ENCODE results near the gene SLC35B2. TPM values are rescaled to one million over a fixed set of nuclear protein-coding genes. Genes with fewer than 3 reads are reported as not detected.

SLC35B2 gene
- total RNA-seq, 2 experiments from 2014 or later = 6.4 to 7.0 TPM

GRCh38 chr6:44238687-44239350 lies 18.5 kb downstream of the SLC35B2 start:
- peaks cover 8% of the 10 kb centered on the region for H3K4me1 Mint-ChIP-seq (ENCODE audit: low read depth)
- intact Hi-C loops (cut with DNase I, micrococcal nuclease) = loop anchor here (1.0 to 5.0 kb wide), 4 partner anchors 18 to 143 kb away; no protein-coding TSS in a partner anchor
- H3K4me3 Mint-ChIP-seq = peak overlapping the region; percentile 90
- peaks cover 15% of the 10 kb centered on the region for H3K4me1 ChIP-seq (ENCODE audit: insufficient read depth, low read length)
- H3K27me3 ChIP-seq (ENCODE audit: control insufficient read depth in 1 of 2, insufficient read depth in 2 of 2, low read length in 2 of 2) = no peaks in the 10 kb centered on the region
- H3K27ac Mint-ChIP-seq = peak overlapping the region; percentile 86
- H3K36me3 Mint-ChIP-seq (ENCODE audit: low read depth) = no peaks in the 10 kb centered on the region
- H3K9me3 ChIP-seq (ENCODE audit: control insufficient read depth in 1 of 2, insufficient read depth in 1 of 2, low read length in 2 of 2) = no peaks in the 10 kb centered on the region
- H3K27me3 Mint-ChIP-seq = no peaks in the 10 kb centered on the region
- ChIA-PET CTCF (interaction anchor here (1.8 to 2.1 kb wide), 2 partner anchors 8 to 15 kb away, joined by 7 to 13 read pairs; partner anchors contain the start of genes HSP90AB1 and SLC29A1), POLR2A (interaction anchor here (4.4 kb wide), 1 partner anchor 8 kb away, joined by 65 read pairs; the partner anchor contains the start of gene HSP90AB1)
- TF ChIP-seq CTCF (IDR thresholded peaks at IDR 0.05) = no peak
- H3K4me3 ChIP-seq (ENCODE audit: low read length) = no peak overlapping the region
- no peak for ATAC-seq (ENCODE audit: poor library complexity)
- H3K9me3 Mint-ChIP-seq = no peaks in the 10 kb centered on the region
- H3K27ac ChIP-seq (ENCODE audit: low read depth in 1 of 2, low read length in 2 of 2) = no peak overlapping the region
- no peak for DNase-seq
- no peaks in the 10 kb centered on the region for H3K36me3 ChIP-seq (ENCODE audit: insufficient read depth, low read length)

- H3K27ac Mint-ChIP-seq = peak overlapping the region; percentile 86
- DNase-seq (peak; percentile 61 to 90 (median 74)), ATAC-seq (ENCODE audit: poor library complexity) (peak; percentile 89)
- intact Hi-C loops (cut with DNase I, micrococcal nuclease) = loop anchor here (1.0 to 5.0 kb wide), 4 partner anchors 15 to 141 kb away; partner anchors contain the start of gene SLC29A1 (in 1 of the 2)
- Histone ChIP-seq H3K4me3 (ENCODE audit: low read length) (peak overlapping the region; percentile 64), H3K4me1 (ENCODE audit: insufficient read depth, low read length) (peaks cover 18% of the 10 kb centered on the region), H3K36me3 (ENCODE audit: insufficient read depth, low read length) (no peaks in the 10 kb centered on the region), H3K27ac (ENCODE audit: low read depth in 1 of 2, low read length in 2 of 2) (peak overlapping the region; percentile 74 to 80), H3K9me3 (ENCODE audit: control insufficient read depth in 1 of 2, insufficient read depth in 1 of 2, low read length in 2 of 2) (no peaks in the 10 kb centered on the region), H3K27me3 (ENCODE audit: control insufficient read depth in 1 of 2, insufficient read depth in 2 of 2, low read length in 2 of 2) (no peaks in the 10 kb centered on the region)
- peak; percentile 99 for TF ChIP-seq CTCF (IDR thresholded peaks at IDR 0.05)
- peak overlapping the region; percentile 90 for H3K4me3 Mint-ChIP-seq
- no peaks in the 10 kb centered on the region for H3K27me3 Mint-ChIP-seq
- CTCF ChIA-PET = interaction anchor here (0.9 to 2.1 kb wide), 8 partner anchors 9 to 141 kb away, joined by 3 to 13 read pairs (median 5); partner anchors contain the start of genes HSP90AB1, SLC29A1 and SLC35B2
- peaks cover 8% of the 10 kb centered on the region for H3K4me1 Mint-ChIP-seq (ENCODE audit: low read depth)
- no peaks in the 10 kb centered on the region for H3K36me3 Mint-ChIP-seq (ENCODE audit: low read depth)
- no peaks in the 10 kb centered on the region for H3K9me3 Mint-ChIP-seq
- POLR2A ChIA-PET = interaction anchor here (0.6 to 4.4 kb wide), 10 partner anchors 9 to 469 kb away, joined by 3 to 65 read pairs (median 4); partner anchors contain the start of genes CDC5L, HSP90AB1 and SLC29A1
These were observed 19.4 kb downstream of the SLC35B2 start for GRCh38 chr6:44237813-44238433.

GRCh38 chr6:44237021-44237812 lies 20.1 kb downstream of the SLC35B2 start:
- no peaks in the 10 kb centered on the region for H3K9me3 ChIP-seq (ENCODE audit: control insufficient read depth in 1 of 2, insufficient read depth in 1 of 2, low read length in 2 of 2)
- H3K4me3 ChIP-seq (ENCODE audit: low read length) = peak overlapping the region; percentile 64
- peaks cover 8% of the 10 kb centered on the region for H3K4me1 Mint-ChIP-seq (ENCODE audit: low read depth)
- peaks cover 18% of the 10 kb centered on the region for H3K4me1 ChIP-seq (ENCODE audit: insufficient read depth, low read length)
- no peaks in the 10 kb centered on the region for H3K27me3 ChIP-seq (ENCODE audit: control insufficient read depth in 1 of 2, insufficient read depth in 2 of 2, low read length in 2 of 2)
- no peak for TF ChIP-seq CTCF (IDR thresholded peaks at IDR 0.05)
- no peaks in the 10 kb centered on the region for H3K27me3 Mint-ChIP-seq
- intact Hi-C loops (cut with DNase I, micrococcal nuclease) = loop anchor here (2.0 to 5.0 kb wide), 2 partner anchors 14 to 140 kb away; partner anchors contain the start of gene SLC29A1 (in 1 of the 2)
- no peaks in the 10 kb centered on the region for H3K36me3 ChIP-seq (ENCODE audit: insufficient read depth, low read length)
- H3K27ac ChIP-seq (ENCODE audit: low read depth in 1 of 2, low read length in 2 of 2) = peak overlapping the region; percentile 74 to 80
- H3K36me3 Mint-ChIP-seq (ENCODE audit: low read depth) = no peaks in the 10 kb centered on the region
- peak overlapping the region; percentile 90 for H3K4me3 Mint-ChIP-seq
- peak overlapping the region; percentile 86 for H3K27ac Mint-ChIP-seq
- CTCF ChIA-PET = interaction anchor here (0.9 to 2.1 kb wide), 8 partner anchors 10 to 141 kb away, joined by 3 to 13 read pairs (median 5); partner anchors contain the start of genes HSP90AB1, SLC29A1 and SLC35B2
- DNase-seq (peak in 11 of 14 experiments; percentile 22 to 86 (median 56)), ATAC-seq (ENCODE audit: poor library complexity) (peak; percentile 77)
- no peaks in the 10 kb centered on the region for H3K9me3 Mint-ChIP-seq
- POLR2A ChIA-PET = interaction anchor here (0.6 to 4.4 kb wide), 11 partner anchors 9 to 468 kb away, joined by 3 to 65 read pairs (median 4); partner anchors contain the start of genes CDC5L, HSP90AB1 and SLC29A1
